DND-41 (cell line): ENCODE data around the gene MTCH2.
A peak's percentile ranks its signal among the peaks of the same experiment; 100 is the strongest.

Experiments
- ATAC-seq: fragments of 200-7000 bp; cut with Tn5 transposase; 3 replicates; pipeline ENCODE4 v1.9.1; 2021; ENCODE audit warnings: low read depth; ENCODE audit not compliant: insufficient read depth
- DNase-seq: peaks from one replicate; pipeline ENCODE4 v3.0.0-alpha.2; 2020
- H2AFZ ChIP-seq: 2 replicates; pipeline ENCODE4 v1.6.0; 2012; ENCODE audit warnings: low read depth, low read length
- H3K27ac ChIP-seq: 2 replicates; pipeline ENCODE4 v1.5.1; 2012; ENCODE audit warnings: low read length, inconsistent platforms
- H3K27me3 ChIP-seq: fragments of 200-600 bp; sonication (generic); 2 replicates; pipeline ENCODE4 v1.6.0; 2012; ENCODE audit warnings: low read length, mild to moderate bottlenecking, inconsistent platforms; ENCODE audit not compliant: insufficient read depth, poor library complexity
- H3K36me3 ChIP-seq: 2 replicates; pipeline ENCODE4 v1.5.1; 2012; ENCODE audit warnings: low read length, inconsistent platforms; ENCODE audit not compliant: insufficient read depth
- H3K4me1 ChIP-seq: 2 replicates; pipeline ENCODE4 v1.5.1; 2012; ENCODE audit warnings: mild to moderate bottlenecking, low read length; ENCODE audit not compliant: insufficient read depth
- H3K4me2 ChIP-seq: 2 replicates; pipeline ENCODE4 v1.6.0; 2012; ENCODE audit warnings: mild to moderate bottlenecking, moderate library complexity, low read length, inconsistent platforms; ENCODE audit not compliant: insufficient read depth
- H3K4me3 ChIP-seq, 2 experiments: fragments of 200-600 bp in 1 of 2; shearing (Covaris generic) in 1 of 2; 2 replicates each; pipeline ENCODE4 v1.5.1; 2012 to 2016; ENCODE audit warnings: inconsistent platforms in 2 of 2, low read length in 2 of 2, mild to moderate bottlenecking in 2 of 2, low read depth in 1 of 2, moderate library complexity in 1 of 2
- H3K79me2 ChIP-seq: 2 replicates; pipeline ENCODE4 v1.6.0; 2012; ENCODE audit warnings: low read length, inconsistent platforms; ENCODE audit not compliant: insufficient read depth
- H3K9ac ChIP-seq: 2 replicates; pipeline ENCODE4 v1.6.0; 2012; ENCODE audit warnings: low read depth, mild to moderate bottlenecking, inconsistent platforms, low read length, moderate library complexity
- H3K9me3 ChIP-seq: 2 replicates; pipeline ENCODE4 v1.5.1; 2012; ENCODE audit warnings: low read length, moderate library complexity, mild to moderate bottlenecking, inconsistent platforms; ENCODE audit not compliant: insufficient read depth, severe bottlenecking
- H4K20me1 ChIP-seq: 2 replicates; pipeline ENCODE4 v1.6.0; 2012; ENCODE audit warnings: low read length; ENCODE audit not compliant: insufficient read depth
- EZH2 ChIP-seq: IDR thresholded peaks from 3 replicates; pipeline ENCODE4 v1.6.1; 2012; ENCODE audit warnings: borderline replicate concordance, low read depth, mild to moderate bottlenecking, moderate library complexity, low read length, inconsistent platforms; ENCODE audit not compliant: severe bottlenecking
- TF ChIP-seq, protein P1 (sequence below): IDR thresholded peaks from 2 replicates; pipeline ENCODE4 v1.5.1; 2012; ENCODE audit warnings: borderline replicate concordance, low read length, moderate library complexity, mild to moderate bottlenecking; ENCODE audit not compliant: poor library complexity, severe bottlenecking; ENCODE audit errors: extremely low read depth

MTCH2 gene

DNA sequence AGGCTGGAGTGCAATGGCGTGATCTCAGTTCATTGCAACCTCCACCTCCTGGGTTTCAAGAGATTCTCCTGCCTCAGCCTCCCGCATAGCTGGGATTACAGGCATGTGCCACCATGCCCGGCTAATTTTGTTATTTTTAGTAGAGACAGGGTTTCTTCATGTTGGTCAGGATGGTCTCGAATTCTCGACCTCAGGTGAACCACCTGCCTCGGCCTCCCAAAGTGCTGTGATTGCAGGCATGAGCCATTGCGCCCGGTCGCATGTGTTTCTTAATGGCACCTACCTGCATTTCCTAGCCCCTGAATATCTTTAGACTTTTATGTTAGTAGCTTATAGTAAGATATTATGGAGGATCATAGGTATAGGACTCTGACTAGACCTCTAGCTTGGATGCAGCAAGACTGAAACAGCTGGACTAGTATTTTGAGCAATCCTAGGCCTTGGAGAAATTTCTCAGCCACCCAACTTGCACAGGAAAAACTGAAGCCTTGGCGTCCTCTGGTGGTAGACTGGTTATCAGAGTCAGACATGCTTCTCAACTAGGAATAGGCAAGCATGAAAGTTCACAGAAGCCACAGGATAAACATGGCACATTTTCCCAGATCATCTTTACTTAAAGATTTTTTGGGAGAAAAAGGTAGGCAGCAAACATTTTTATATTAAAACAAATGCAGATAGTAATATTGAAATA is 25.5 kb downstream of the MTCH2 start:
- Histone ChIP-seq H3K4me3 (no peak overlapping the region), H3K4me1 (no peaks in the 10 kb centered on the region), H3K27ac (no peak overlapping the region), H3K4me2 (no peak overlapping the region), H3K9me3 (no peaks in the 10 kb centered on the region), H4K20me1 (no peaks in the 10 kb centered on the region), H3K79me2 (no peaks in the 10 kb centered on the region), H3K36me3 (peaks cover 49% of the 10 kb centered on the region), H3K27me3 (no peaks in the 10 kb centered on the region), H3K9ac (no peak overlapping the region), H2AFZ (no peak overlapping the region)
- DNase-seq (peak; percentile 30), ATAC-seq (peak; percentile 49; the same call in 1 of the 3 replicates)
- TF ChIP-seq, protein P1, sequence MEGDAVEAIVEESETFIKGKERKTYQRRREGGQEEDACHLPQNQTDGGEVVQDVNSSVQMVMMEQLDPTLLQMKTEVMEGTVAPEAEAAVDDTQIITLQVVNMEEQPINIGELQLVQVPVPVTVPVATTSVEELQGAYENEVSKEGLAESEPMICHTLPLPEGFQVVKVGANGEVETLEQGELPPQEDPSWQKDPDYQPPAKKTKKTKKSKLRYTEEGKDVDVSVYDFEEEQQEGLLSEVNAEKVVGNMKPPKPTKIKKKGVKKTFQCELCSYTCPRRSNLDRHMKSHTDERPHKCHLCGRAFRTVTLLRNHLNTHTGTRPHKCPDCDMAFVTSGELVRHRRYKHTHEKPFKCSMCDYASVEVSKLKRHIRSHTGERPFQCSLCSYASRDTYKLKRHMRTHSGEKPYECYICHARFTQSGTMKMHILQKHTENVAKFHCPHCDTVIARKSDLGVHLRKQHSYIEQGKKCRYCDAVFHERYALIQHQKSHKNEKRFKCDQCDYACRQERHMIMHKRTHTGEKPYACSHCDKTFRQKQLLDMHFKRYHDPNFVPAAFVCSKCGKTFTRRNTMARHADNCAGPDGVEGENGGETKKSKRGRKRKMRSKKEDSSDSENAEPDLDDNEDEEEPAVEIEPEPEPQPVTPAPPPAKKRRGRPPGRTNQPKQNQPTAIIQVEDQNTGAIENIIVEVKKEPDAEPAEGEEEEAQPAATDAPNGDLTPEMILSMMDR: peak; percentile 52
- no peak for TF ChIP-seq EZH2

DNA sequence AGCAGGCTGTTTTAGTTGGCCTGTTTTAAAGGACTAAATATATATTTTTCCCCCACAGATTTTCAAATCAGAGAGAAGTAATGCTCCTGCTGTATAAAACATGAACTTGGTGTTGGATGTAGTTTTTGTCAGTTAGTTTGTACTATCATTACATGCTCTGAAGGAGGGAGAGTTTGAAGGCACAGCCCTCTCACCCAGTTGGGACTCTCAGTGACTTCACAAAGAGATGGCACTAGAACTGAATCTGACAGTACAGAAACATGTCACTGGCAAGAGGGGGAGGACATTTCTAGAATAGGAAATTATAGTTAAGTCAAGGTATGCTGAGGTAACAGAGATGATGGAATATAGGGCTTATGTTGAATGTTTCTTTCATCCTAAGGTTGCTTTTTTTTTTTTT is 27.1 kb downstream of the MTCH2 start:
- Histone ChIP-seq H3K9me3 (no peaks in the 10 kb centered on the region), H3K27ac (no peak overlapping the region), H4K20me1 (no peaks in the 10 kb centered on the region), H2AFZ (no peak overlapping the region), H3K36me3 (peaks cover 40% of the 10 kb centered on the region; the same call in 1 of the 2 replicates), H3K9ac (no peak overlapping the region), H3K4me2 (no peak overlapping the region), H3K27me3 (no peaks in the 10 kb centered on the region), H3K79me2 (no peaks in the 10 kb centered on the region), H3K4me1 (no peaks in the 10 kb centered on the region), H3K4me3 (no peak overlapping the region)
- DNase-seq (no peak), ATAC-seq (no peak)
- no peak for TF ChIP-seq EZH2
- TF ChIP-seq, protein P1: no peak

DNA sequence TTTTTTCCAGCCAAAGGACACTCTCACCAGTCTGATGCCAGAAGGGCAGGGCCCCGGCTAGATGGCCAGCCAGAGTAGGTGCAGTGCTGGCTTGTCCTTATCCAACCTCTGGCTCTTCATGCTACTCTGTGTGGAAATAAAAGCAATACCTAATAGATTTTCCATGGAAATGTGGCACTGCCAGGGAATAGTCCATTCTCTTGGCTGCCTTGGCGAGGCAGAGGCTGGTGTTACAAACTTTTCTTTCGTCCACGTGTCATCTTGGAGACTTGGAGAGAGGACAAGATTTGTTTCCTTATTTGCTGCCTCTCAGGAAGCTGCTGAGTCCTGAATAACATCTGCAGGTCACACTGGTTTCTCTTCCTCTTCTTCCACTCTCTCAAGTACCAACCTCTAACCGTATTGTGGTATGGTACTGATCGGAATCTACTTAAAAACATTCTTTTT is 31.0 kb downstream of the MTCH2 start:
- Histone ChIP-seq H4K20me1 (no peaks in the 10 kb centered on the region), H2AFZ (no peak overlapping the region), H3K4me2 (no peak overlapping the region), H3K36me3 (peaks cover 7% of the 10 kb centered on the region; the same call in 1 of the 2 replicates), H3K9ac (no peak overlapping the region), H3K9me3 (no peaks in the 10 kb centered on the region), H3K4me1 (no peaks in the 10 kb centered on the region), H3K4me3 (no peak overlapping the region), H3K27me3 (no peaks in the 10 kb centered on the region), H3K27ac (no peak overlapping the region), H3K79me2 (no peaks in the 10 kb centered on the region)
- TF ChIP-seq EZH2: no peak
- TF ChIP-seq, protein P1: no peak
- no peak for DNase-seq
- no peak for ATAC-seq
